Suprapubic skin (tissue), 4 donors: ENCODE data around the gene MTR. TPM values are rescaled to one million over a fixed set of nuclear protein-coding genes. Genes with fewer than 3 reads are reported as not detected.
A peak's percentile ranks its signal among the peaks of the same experiment; 100 is the strongest.

Experiments
- DNase-seq, 2 donors: peaks; one replicate each; pipeline ENCODE4 v3.0.0-alpha.2; 2019; ENCODE audit warnings: low spot score in 2 of 2
- H3K27ac ChIP-seq: fragments of 200-600 bp; sonication (generic); one replicate; pipeline ENCODE4 v1.5.1; 2019
- H3K27me3 ChIP-seq: fragments of 200-600 bp; sonication (generic); one replicate; pipeline ENCODE4 v1.5.1; 2019
- H3K36me3 ChIP-seq: fragments of 200-600 bp; sonication (generic); one replicate; pipeline ENCODE4 v1.5.1; 2019
- H3K4me1 ChIP-seq: fragments of 200-600 bp; sonication (generic); one replicate; pipeline ENCODE4 v1.5.1; 2019
- H3K4me3 ChIP-seq: fragments of 200-600 bp; sonication (generic); one replicate; pipeline ENCODE4 v1.5.1; 2019; ENCODE audit warnings: mild to moderate bottlenecking
- H3K9me3 ChIP-seq: fragments of 200-600 bp; sonication (generic); one replicate; pipeline ENCODE4 v1.5.1; 2019
- EP300 ChIP-seq: sonication (generic); formaldehyde crosslinking; IDR thresholded peaks from one replicate; pipeline ENCODE4 v1.6.1; 2017; ENCODE audit warnings: antibody characterized with exemption
- POLR2A ChIP-seq, 2 donors: fragments of 450-650 bp; IDR thresholded peaks; one replicate each; pipeline ENCODE4 v1.6.1; 2017; ENCODE audit warnings: antibody characterized with exemption in 2 of 2, mild to moderate bottlenecking in 2 of 2, moderate library complexity in 2 of 2
- POLR2AphosphoS5 ChIP-seq, 3 donors: sonication (generic); formaldehyde crosslinking; IDR thresholded peaks; one replicate each; pipeline ENCODE4 v1.6.1; 2017; ENCODE audit warnings: antibody characterized with exemption in 3 of 3
- WGBS: methylation state at CpG from one replicate; pipeline ENCODE4 v1.1.5; 2018; 5-methylcytosine and 5-hydroxymethylcytosine counted together
- total RNA-seq, 4 donors: library from RNA; depleted of rRNA; stranded (reverse); fragments of >200 nt; gene quantifications; one replicate each; pipeline ENCODE4 v1.1.0, GENCODE V29; 2016
- TF ChIP-seq, protein P1 (sequence below), 2 donors: fragments of 200-600 bp in 1 of 2; fragments of 450-650 bp in 1 of 2; sonication (generic) in 1 of 2; IDR thresholded peaks; one replicate each; pipeline ENCODE4 v1.5.1; 2016 to 2019; ENCODE audit warnings: antibody characterized with exemption in 2 of 2, mild to moderate bottlenecking in 1 of 2, moderate library complexity in 1 of 2

MTR gene
- total RNA-seq, 4 donors from 2014 or later, result 17.7 to 77.7 (median 27.3) TPM

DNA sequence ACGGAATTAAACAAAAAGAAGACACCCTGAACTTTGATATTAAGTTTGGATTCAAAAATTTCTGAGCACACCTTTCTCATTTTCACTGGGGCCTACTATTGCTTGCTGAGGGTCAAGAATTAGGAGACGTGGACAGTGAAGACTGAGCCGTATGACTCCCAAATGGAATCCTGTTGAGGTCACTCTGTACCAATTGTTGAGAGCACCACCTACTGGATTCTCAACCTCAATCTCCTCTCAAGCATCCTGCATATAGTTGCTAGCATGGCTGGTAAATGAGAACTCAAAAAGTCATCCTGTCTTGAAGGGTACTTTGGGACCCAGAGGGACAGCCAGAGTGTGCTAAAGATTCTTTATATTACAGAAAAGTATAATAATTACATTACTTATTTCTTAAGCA lies 20.2 kb upstream of the MTR start:
- Histone ChIP-seq H3K4me1 (no peaks in the 10 kb centered on the region), H3K36me3 (no peaks in the 10 kb centered on the region), H3K9me3 (peaks cover 4% of the 10 kb centered on the region), H3K4me3 (no peak overlapping the region), H3K27ac (no peak overlapping the region), H3K27me3 (peaks cover 12% of the 10 kb centered on the region)
- 58% methylated on average over 3 of the region's 3 CpGs for WGBS
- TF ChIP-seq POLR2A (IDR thresholded peaks at IDR 0.05), result no peak
- TF ChIP-seq POLR2AphosphoS5 (IDR thresholded peaks at IDR 0.05), result no peak
- TF ChIP-seq, protein P1, sequence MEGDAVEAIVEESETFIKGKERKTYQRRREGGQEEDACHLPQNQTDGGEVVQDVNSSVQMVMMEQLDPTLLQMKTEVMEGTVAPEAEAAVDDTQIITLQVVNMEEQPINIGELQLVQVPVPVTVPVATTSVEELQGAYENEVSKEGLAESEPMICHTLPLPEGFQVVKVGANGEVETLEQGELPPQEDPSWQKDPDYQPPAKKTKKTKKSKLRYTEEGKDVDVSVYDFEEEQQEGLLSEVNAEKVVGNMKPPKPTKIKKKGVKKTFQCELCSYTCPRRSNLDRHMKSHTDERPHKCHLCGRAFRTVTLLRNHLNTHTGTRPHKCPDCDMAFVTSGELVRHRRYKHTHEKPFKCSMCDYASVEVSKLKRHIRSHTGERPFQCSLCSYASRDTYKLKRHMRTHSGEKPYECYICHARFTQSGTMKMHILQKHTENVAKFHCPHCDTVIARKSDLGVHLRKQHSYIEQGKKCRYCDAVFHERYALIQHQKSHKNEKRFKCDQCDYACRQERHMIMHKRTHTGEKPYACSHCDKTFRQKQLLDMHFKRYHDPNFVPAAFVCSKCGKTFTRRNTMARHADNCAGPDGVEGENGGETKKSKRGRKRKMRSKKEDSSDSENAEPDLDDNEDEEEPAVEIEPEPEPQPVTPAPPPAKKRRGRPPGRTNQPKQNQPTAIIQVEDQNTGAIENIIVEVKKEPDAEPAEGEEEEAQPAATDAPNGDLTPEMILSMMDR (IDR thresholded peaks at IDR 0.05), result no peak
- no peak for DNase-seq

DNA sequence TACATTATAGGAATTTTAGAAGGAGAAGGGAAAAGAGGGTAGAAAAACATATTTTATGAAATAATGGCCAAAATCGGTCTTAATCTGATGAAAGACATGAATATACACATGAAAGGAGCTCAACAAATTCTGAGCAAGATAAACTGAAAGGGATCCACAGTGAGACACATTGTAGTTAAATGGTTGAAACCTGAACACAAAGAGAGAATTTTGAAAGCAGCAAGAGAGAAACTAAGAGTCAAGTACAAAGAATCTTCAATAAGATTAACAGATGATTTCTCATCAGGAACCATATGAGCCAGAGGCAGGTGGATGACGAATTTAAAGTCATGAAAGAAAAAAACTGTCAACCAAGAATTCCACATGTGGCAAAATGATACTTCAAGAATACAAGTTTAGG lies 15.8 kb upstream of the MTR start:
- no peak for DNase-seq
- no peaks in the 10 kb centered on the region for H3K36me3 ChIP-seq
- TF ChIP-seq POLR2A (IDR thresholded peaks at IDR 0.05), result no peak
- TF ChIP-seq, protein P1 (IDR thresholded peaks at IDR 0.05), result no peak
- TF ChIP-seq POLR2AphosphoS5 (IDR thresholded peaks at IDR 0.05), result no peak
- TF ChIP-seq EP300, result no peak
- peaks cover 13% of the 10 kb centered on the region for H3K27me3 ChIP-seq
- H3K27ac ChIP-seq, result no peak overlapping the region
- H3K9me3 ChIP-seq, result peaks cover 4% of the 10 kb centered on the region
- WGBS, result 86% methylated on average over 2 of the region's 2 CpGs
- H3K4me3 ChIP-seq, result no peak overlapping the region
- H3K4me1 ChIP-seq, result no peaks in the 10 kb centered on the region

DNA sequence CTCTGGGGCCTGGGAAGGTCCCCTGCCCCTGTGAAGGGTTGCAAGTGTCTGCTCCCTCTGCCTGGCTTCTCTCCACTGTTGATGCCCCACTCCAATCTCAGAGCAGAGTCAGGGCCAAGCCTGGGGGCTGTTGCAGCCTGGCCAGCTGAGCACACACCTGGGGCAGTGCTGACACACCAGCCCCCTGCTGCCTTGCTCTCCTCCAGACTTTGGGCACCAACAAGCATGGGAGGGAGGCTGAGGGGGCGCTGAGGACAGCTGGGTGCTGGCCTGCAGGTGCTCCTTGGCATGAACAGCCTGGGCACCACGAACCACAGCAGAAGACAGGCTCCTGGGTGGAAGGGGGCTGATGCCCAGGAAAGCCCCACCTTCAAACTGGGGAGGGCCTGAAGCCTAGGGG lies 9.6 kb upstream of the MTR start:
- no peaks in the 10 kb centered on the region for H3K4me1 ChIP-seq
- H3K36me3 ChIP-seq, result no peaks in the 10 kb centered on the region
- no peak for DNase-seq
- H3K4me3 ChIP-seq, result no peak overlapping the region
- H3K9me3 ChIP-seq, result no peaks in the 10 kb centered on the region
- TF ChIP-seq EP300 (no peak), POLR2A (IDR thresholded peaks at IDR 0.05) (no peak), POLR2AphosphoS5 (IDR thresholded peaks at IDR 0.05) (no peak)
- TF ChIP-seq, protein P1 (IDR thresholded peaks at IDR 0.05), result no peak
- H3K27me3 ChIP-seq, result peaks cover 12% of the 10 kb centered on the region
- 41% methylated on average over 2 of the region's 2 CpGs for WGBS
- H3K27ac ChIP-seq, result no peak overlapping the region

DNA sequence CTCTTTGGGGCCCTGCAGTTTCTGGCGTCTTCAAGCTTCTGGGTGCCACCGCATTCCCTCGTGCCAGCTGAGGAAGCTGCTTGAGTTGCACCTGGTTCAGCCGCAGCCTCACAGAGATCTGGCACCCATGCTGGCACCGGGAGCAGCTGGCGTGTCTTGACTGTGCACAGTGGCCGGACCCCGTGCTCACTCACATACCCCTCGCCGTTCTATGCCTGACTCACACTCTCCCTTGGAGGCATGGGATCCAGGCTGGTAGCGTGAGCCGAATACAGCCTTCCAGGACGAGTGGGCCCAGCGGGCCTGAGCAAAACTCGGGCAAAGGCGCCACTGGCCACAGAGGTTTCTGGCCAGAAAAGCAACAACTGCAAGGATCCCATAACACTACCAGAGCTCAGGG lies 8.6 kb upstream of the MTR start:
- H3K36me3 ChIP-seq, result no peaks in the 10 kb centered on the region
- peak in 1 of 2 donors; percentile 80 for DNase-seq
- H3K27ac ChIP-seq, result no peak overlapping the region
- H3K4me1 ChIP-seq, result no peaks in the 10 kb centered on the region
- H3K27me3 ChIP-seq, result peaks cover 7% of the 10 kb centered on the region
- 97% methylated on average over 9 of the region's 16 CpGs for WGBS
- H3K9me3 ChIP-seq, result no peaks in the 10 kb centered on the region
- no peak overlapping the region for H3K4me3 ChIP-seq
- TF ChIP-seq POLR2A (IDR thresholded peaks at IDR 0.05) (no peak), EP300 (no peak), POLR2AphosphoS5 (IDR thresholded peaks at IDR 0.05) (no peak)
- TF ChIP-seq, protein P1 (IDR thresholded peaks at IDR 0.05), result no peak

DNA sequence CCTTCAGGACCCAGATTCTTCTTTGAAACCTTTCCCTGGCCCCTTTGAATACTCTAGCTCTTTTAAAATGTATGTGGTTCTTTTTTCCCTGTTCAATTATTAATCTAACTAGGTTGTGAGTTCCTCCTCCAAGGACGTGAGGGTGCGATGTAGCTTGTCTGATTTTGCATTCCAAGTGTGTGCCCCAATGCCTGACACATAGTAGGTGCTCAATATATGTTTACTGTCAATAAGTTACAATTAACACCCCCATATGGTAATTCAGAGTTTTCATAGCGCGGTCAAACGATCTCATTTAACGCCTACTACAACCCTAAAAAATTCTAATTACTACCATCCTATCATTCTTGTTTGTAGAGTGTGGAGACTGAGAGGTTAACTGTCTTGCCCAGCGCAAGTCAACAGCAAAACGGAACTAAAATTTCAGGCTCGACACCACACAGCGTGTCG lies 482 bp upstream of the MTR start:
- TF ChIP-seq EP300, result no peak
- TF ChIP-seq, protein P1 (IDR thresholded peaks at IDR 0.05), result no peak
- TF ChIP-seq POLR2AphosphoS5 (IDR thresholded peaks at IDR 0.05), result no peak
- no peak for TF ChIP-seq POLR2A (IDR thresholded peaks at IDR 0.05)
- WGBS, result 12% methylated on average over 11 of the region's 11 CpGs
- Histone ChIP-seq H3K27ac (peak overlapping the region; percentile 97), H3K36me3 (no peaks in the 10 kb centered on the region), H3K4me3 (peak overlapping the region; percentile 92), H3K27me3 (no peaks in the 10 kb centered on the region), H3K4me1 (peaks cover 31% of the 10 kb centered on the region), H3K9me3 (no peaks in the 10 kb centered on the region)
- no peak for DNase-seq
